Liver (tissue), 9 donors: Measurements from ENCODE around the gene GTF2B. TPM values are rescaled to one million over a fixed set of nuclear protein-coding genes. Genes with fewer than 3 reads are reported as not detected.
"Not testable (repeated sequence)": the region's sequence is repeated elsewhere in the genome, so short reads cannot be mapped to it uniquely, and the experiment has no call there.

ENCODE experiments used
- DNase-seq: peaks from one replicate; pipeline ENCODE4 v3.0.0-alpha.2; 2017; ENCODE audit warnings: low spot score
- H3K27ac ChIP-seq, 2 donors: one replicate each; pipeline ENCODE4 v1.7.0; 2013; ENCODE audit warnings: inconsistent platforms in 2 of 2, low read length in 2 of 2, control low read depth in 1 of 2, low read depth in 1 of 2, mild to moderate bottlenecking in 1 of 2
- H3K27me3 ChIP-seq, 4 donors: one replicate each; pipeline versions ENCODE4 v1.6.1 to v1.7.0; 2013; ENCODE audit warnings: low read length in 3 of 4, inconsistent platforms in 1 of 4, mild to moderate bottlenecking in 1 of 4, moderate library complexity in 1 of 4; ENCODE audit not compliant: control insufficient read depth in 4 of 4, insufficient read depth in 4 of 4
- H3K36me3 ChIP-seq, 4 donors: one replicate each; pipeline versions ENCODE4 v1.6.1 to v1.7.0; 2013; ENCODE audit warnings: low read length in 3 of 4, mild to moderate bottlenecking in 3 of 4, low read depth in 1 of 4, moderate library complexity in 1 of 4; ENCODE audit not compliant: control insufficient read depth in 4 of 4, insufficient read depth in 3 of 4
- H3K4me1 ChIP-seq, 4 donors: one replicate each; pipeline versions ENCODE4 v1.6.1 to v1.7.0; 2013; ENCODE audit warnings: low read length in 3 of 4, mild to moderate bottlenecking in 3 of 4, moderate library complexity in 1 of 4; ENCODE audit not compliant: control insufficient read depth in 4 of 4, insufficient read depth in 4 of 4
- H3K4me3 ChIP-seq, 3 donors: one replicate each; pipeline versions ENCODE4 v1.6.1 to v1.7.0; 2013; ENCODE audit warnings: low read length in 3 of 3, control low read depth in 1 of 3, low read depth in 1 of 3, mild to moderate bottlenecking in 1 of 3
- H3K9ac ChIP-seq, 2 donors: one replicate each; pipeline ENCODE4 v1.7.0; 2013; ENCODE audit warnings: low read length in 2 of 2, mild to moderate bottlenecking in 2 of 2, moderate library complexity in 2 of 2, control low read depth in 1 of 2, low read depth in 1 of 2
- H3K9me3 ChIP-seq, 4 donors: one replicate each; pipeline versions ENCODE4 v1.6.1 to v1.7.0; 2013; ENCODE audit warnings: low read length in 3 of 4; ENCODE audit not compliant: control insufficient read depth in 4 of 4
- ATF3 ChIP-seq: IDR thresholded peaks from 2 replicates; pipeline ENCODE4 v1.6.1; 2016; ENCODE audit warnings: antibody characterized with exemption
- CTCF ChIP-seq: fragments of 150-350 bp; IDR thresholded peaks from 2 replicates; pipeline ENCODE4 v1.5.1; 2017; ENCODE audit warnings: improper control_type of control experiment, low read depth, low read length; ENCODE audit not compliant: missing input control
- EGR1 ChIP-seq, 2 donors: IDR thresholded peaks; 2 replicates each; pipeline ENCODE4 v1.6.1; 2016 to 2018; ENCODE audit warnings: antibody characterized with exemption in 2 of 2, low read depth in 2 of 2
- FOXA1 ChIP-seq: IDR thresholded peaks from 2 replicates; pipeline ENCODE4 v1.6.1; 2016; ENCODE audit warnings: antibody characterized with exemption
- FOXA2 ChIP-seq: IDR thresholded peaks from 2 replicates; pipeline ENCODE4 v1.6.1; 2016; ENCODE audit warnings: antibody characterized with exemption
- GABPA ChIP-seq, 2 donors: IDR thresholded peaks in 1 of 2; conservative IDR thresholded peaks in 1 of 2; 2 replicates each; pipeline ENCODE4 v1.6.1; 2016; ENCODE audit warnings: antibody characterized with exemption in 2 of 2, mild to moderate bottlenecking in 1 of 2, moderate library complexity in 1 of 2
- HNF4A ChIP-seq, 2 donors: conservative IDR thresholded peaks; 2 replicates each; pipeline ENCODE4 v1.6.1; 2016; ENCODE audit warnings: antibody characterized with exemption in 2 of 2, mild to moderate bottlenecking in 2 of 2
- HNF4G ChIP-seq: IDR thresholded peaks from 2 replicates; pipeline ENCODE4 v1.6.1; 2016; ENCODE audit warnings: antibody characterized with exemption
- JUND ChIP-seq, 2 donors: IDR thresholded peaks; 2 replicates each; pipeline ENCODE4 v1.6.1; 2016; ENCODE audit warnings: antibody characterized with exemption in 2 of 2
- NR2F2 ChIP-seq: IDR thresholded peaks from 2 replicates; pipeline ENCODE4 v1.6.1; 2016; ENCODE audit warnings: antibody characterized with exemption
- RAD21 ChIP-seq, 2 donors: IDR thresholded peaks; 2 replicates each; pipeline ENCODE4 v1.6.1; 2016; ENCODE audit warnings: antibody characterized with exemption in 2 of 2, mild to moderate bottlenecking in 2 of 2
- REST ChIP-seq: IDR thresholded peaks from 2 replicates; pipeline ENCODE4 v1.6.1; 2016; ENCODE audit warnings: antibody characterized with exemption, mild to moderate bottlenecking
- RXRA ChIP-seq, 2 donors: IDR thresholded peaks; 2 replicates each; pipeline ENCODE4 v1.6.1; 2017 to 2018; ENCODE audit warnings: antibody characterized with exemption in 2 of 2, mild to moderate bottlenecking in 1 of 2
- SP1 ChIP-seq: IDR thresholded peaks from 2 replicates; pipeline ENCODE4 v1.6.1; 2018; ENCODE audit warnings: antibody characterized with exemption, mild to moderate bottlenecking
- TAF1 ChIP-seq: conservative IDR thresholded peaks from 2 replicates; pipeline ENCODE4 v1.6.1; 2016; ENCODE audit warnings: antibody characterized with exemption, mild to moderate bottlenecking
- YY1 ChIP-seq: IDR thresholded peaks from 2 replicates; pipeline ENCODE4 v1.6.1; 2016; ENCODE audit warnings: antibody characterized with exemption, mild to moderate bottlenecking
- ZBTB33 ChIP-seq: IDR thresholded peaks from 2 replicates; pipeline ENCODE4 v1.6.1; 2016; ENCODE audit warnings: antibody characterized with exemption
- WGBS: extraction: QIAGEN DNeasy Blood & Tissue Kit; methylation state at CpG from one replicate; pipeline ENCODE4 v1.1.7; 2013; 5-methylcytosine and 5-hydroxymethylcytosine counted together
- polyA plus RNA-seq, 2 donors: library from polyadenylated mRNA; stranded (reverse) in 1 of 2; unstranded in 1 of 2; fragments of 200-250 nt in 1 of 2; fragments of >200 nt in 1 of 2; fragmentation: Nextera tagmentation in 1 of 2; extraction: Ambion mirVana in 1 of 2; gene quantifications; one replicate each; pipeline versions ENCODE4 v1.2.1 to v1.2.3, GENCODE V29; 2013 to 2015
- total RNA-seq, 2 donors: library from RNA; depleted of rRNA; stranded (reverse); fragments of >200 nt; gene quantifications; one replicate each; pipeline ENCODE4 v1.2.3, GENCODE V29; 2014
- donor health status: healthy.
- donor health status: healthy.
- donor health status: healthy.
- donor health status: healthy.
- donor health status: healthy.

Gene GTF2B
- total and polyA plus RNA-seq, 4 donors: 13.5 to 50.6 (median 23.5) TPM

GRCh38 chr1:88847643-88848042 is 43.7 kb downstream of the GTF2B start (continued):
- TF ChIP-seq JUND (IDR thresholded peaks at IDR 0.05): no peak
- TF ChIP-seq NR2F2: no peak

GRCh38 chr1:88825721-88826120 is 65.6 kb downstream of the GTF2B start:
- no peak overlapping the region for H3K4me3 ChIP-seq
- DNase-seq: no peak
- TF ChIP-seq SP1 (no peak), HNF4A (conservative IDR thresholded peaks at IDR 0.05) (no peak), TAF1 (no peak), HNF4G (no peak), RXRA (IDR thresholded peaks at IDR 0.05) (no peak), FOXA1 (no peak), REST (no peak), NR2F2 (no peak), EGR1 (IDR thresholded peaks at IDR 0.05; ENCODE audit: low read depth in 2 of 2) (no peak), RAD21 (IDR thresholded peaks at IDR 0.05) (no peak), GABPA (IDR thresholded peaks at IDR 0.05 in 1 of 2, conservative IDR thresholded peaks at IDR 0.05 in 1 of 2) (no peak), FOXA2 (no peak), CTCF (no peak), ZBTB33 (no peak), ATF3 (no peak), YY1 (no peak)
- no peaks in the 10 kb centered on the region for H3K27me3 ChIP-seq
- H3K36me3 ChIP-seq: peaks cover 5 to 14% (median 12%) of the 10 kb centered on the region in 4 donors
- H3K9me3 ChIP-seq: no peaks in the 10 kb centered on the region
- no peaks in the 10 kb centered on the region for H3K4me1 ChIP-seq
- no peak overlapping the region for H3K27ac ChIP-seq
- H3K9ac ChIP-seq: no peak overlapping the region
- 95% methylated on average over 2 of the region's 2 CpGs for WGBS

GRCh38 chr1:88819642-88820041 is 71.7 kb downstream of the GTF2B start:
- H3K36me3 ChIP-seq: peaks cover 6 to 14% (median 10%) of the 10 kb centered on the region in 4 donors
- not testable (repeated sequence) for H3K27me3 ChIP-seq, H3K4me1 ChIP-seq, H3K4me3 ChIP-seq, DNase-seq, H3K9me3 ChIP-seq, H3K27ac ChIP-seq, H3K9ac ChIP-seq
- WGBS: 97% methylated on average over 3 of the region's 3 CpGs
